ENCODE results near the gene YY1.
"Not testable (repeated sequence)": the region's sequence is repeated elsewhere in the genome, so short reads cannot be mapped to it uniquely, and the experiment has no call there.

The YY1 gene

GRCh38 chr14:100246809-100247428 lies 8.0 kb downstream of the YY1 start:
- DNase-seq: peak; percentile 66

DNA sequence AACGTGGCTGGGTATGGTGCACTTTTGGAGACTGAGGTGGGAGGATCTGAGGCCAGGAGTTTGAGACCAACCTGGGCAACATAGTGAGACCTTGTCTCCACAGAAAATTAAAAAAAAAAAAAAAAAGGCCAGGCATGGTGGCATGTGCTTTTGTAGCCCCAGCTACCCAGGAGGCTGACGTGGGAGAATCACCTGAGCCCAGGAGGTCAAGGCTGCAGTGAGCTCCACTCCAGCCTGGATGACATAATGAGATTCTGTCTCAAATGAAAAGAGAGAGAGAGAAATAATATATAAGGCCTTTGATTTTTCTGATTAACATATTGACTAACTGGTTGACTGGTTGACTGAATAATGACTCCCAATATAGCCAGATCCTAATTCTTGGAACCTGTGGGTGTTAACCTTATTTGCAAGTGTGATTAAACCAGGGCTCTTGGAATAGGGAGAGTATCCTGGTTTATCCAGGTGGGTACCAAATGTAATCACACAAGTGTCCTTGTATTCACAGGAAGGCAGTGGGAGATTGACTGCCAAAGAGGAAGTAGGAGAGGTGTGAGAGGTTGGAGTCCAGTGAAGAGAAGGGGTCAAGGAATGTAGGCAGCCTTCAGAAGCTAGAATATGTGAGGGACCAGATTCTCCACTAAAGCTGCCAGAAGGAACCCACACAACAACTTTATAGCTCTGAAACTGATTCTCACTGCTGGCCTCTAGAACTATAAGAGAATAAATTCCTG lies 12.0 kb downstream of the YY1 start:
- DNase-seq: no peak

GRCh38 chr14:100252684-100253083 lies 13.7 kb downstream of the YY1 start:
- no peak for DNase-seq

- no peak for DNase-seq
These were observed 17.5 kb downstream of the YY1 start for GRCh38 chr14:100256339-100256895.

DNA sequence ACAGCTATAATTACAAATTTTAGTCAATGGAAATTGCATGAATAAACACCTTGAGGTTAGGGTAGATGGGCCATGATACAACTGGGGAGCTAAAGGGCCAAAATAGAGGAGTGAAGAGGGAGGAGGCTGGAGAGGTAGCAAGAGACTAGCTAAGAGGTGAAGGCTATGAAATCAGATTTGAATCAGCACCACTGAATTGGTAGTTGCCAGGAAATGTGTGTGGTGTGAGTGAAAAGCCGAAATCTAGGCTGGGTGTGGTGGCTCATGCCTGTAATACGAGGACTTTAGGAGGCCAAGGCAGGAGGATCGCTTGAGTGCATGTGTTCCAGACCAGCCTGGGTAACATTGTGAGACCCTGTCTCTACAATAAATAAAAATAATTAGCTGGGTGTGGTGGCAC lies 22.7 kb downstream of the YY1 start:
- DNase-seq: no peak

DNA sequence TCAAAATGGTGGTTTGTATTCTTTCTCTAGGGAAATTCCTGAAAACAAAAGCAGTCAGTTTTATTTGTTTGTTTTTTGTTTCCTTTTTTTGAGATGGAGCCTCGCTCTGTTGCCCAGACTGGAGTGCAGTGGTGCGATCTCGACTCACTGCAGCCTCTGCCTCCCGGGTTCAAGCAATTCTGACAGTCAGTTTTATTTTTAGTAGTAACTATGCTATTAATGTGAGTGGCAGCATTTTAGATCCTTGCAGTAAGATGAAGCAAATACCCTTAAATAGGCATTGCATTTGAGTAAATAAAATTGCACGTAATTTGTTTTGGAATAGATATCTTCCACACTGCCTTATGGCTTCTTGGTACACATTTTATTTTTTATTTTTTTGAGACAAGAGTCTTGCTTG lies 23.6 kb downstream of the YY1 start:
- DNase-seq: no peak

DNA sequence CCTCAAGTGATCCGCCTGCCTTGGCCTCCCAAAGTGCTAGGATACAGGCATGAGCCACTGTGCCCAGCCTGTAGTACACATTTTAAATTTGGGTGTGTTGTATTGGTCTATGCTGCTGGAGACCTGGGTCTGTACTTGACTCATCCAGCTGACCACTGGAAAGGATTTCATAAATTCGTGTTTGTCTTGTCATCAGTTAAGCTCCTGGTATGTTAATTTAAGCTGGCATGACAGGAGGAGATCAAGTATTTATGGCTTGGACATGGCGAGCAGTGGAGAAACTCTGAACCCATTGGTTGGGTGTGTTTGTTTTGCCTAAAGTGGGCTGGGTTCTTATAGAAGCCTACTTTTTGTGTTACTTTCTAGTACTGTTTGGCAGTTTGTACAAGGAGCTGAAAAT lies 24.2 kb downstream of the YY1 start:
- no peak for DNase-seq

DNA sequence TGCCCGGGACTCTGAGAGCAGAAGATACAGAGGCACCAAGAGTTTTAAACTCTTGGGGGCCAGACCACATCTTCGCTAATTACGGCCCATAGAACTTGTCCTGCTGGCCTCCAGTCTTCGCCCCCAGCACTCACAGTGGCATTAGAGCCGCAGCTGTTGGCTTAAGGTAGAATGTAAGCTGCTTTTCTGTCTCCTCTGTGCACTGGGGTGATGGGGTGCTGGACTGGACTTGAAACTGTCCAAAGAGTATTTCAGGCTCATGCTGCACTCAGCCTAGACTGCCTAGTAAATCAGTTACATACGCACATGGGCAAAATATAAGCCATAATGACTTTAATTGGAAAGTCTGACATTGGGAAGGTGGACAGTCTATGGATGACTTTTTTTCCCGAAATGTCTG lies 29.0 kb downstream of the YY1 start:
- no peak for DNase-seq

DNA sequence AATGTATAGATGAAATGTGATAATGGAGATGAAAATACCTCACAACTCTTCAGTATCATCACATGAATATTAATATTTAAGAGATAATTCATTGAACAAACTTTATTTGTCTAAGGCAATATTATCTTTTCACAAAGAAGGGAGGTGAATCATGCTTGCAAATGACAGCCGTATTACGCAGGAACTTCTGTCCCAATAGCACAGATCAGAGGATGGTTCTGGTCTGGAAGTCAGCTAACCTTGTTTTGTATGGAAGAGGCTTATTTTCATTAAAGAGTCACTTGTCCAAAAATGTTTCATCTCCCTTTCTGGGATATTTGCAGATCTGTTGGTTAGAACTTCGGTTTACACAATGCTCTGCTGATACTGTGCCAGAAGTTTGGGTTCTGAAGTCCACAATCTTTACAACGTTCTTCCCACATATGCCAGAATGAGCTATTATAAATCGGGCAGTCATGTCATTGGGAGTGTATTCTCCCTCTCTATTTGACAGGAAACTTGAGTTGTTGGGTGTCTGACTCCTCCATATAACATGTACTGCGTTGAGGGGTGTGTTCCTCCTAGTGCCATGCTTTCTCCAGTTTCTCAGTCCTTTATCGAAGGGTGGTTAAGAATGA lies 29.8 kb downstream of the YY1 start:
- DNase-seq: no peak

- no peak for DNase-seq
These were observed 32.4 kb downstream of the YY1 start for GRCh38 chr14:100271247-100271939.

GRCh38 chr14:100274250-100274649 lies 35.3 kb downstream of the YY1 start:
- DNase-seq: no peak

DNA sequence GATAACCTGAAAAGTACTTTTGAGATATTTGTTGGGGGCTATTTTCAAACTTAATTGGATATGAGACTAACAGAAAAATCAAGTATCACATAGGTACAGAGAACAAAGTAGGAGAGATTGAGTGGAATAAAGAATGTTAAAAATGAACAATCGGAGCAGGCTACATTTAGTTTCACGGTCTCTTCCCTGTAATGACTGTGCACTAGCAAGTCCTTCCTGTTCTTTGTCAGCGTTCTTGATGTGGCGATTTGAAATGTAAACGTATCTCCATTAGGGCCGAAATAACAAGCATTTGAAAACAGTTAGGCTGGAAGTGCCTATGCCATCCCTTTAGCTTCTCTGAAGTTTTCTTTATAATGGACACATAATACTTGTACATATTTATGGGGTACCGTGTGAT lies 36.3 kb downstream of the YY1 start:
- no peak for DNase-seq

- no peak for DNase-seq
These were observed 39.8 kb downstream of the YY1 start for GRCh38 chr14:100278702-100279101.

- no peak for DNase-seq
These were observed 40.2 kb downstream of the YY1 start for GRCh38 chr14:100279133-100279532.

- DNase-seq: no peak
These were observed 40.6 kb downstream of the YY1 start for GRCh38 chr14:100279563-100279962.

GRCh38 chr14:100281286-100282082 lies 42.5 kb downstream of the YY1 start:
- no peak for DNase-seq

GRCh38 chr14:100282083-100282350 lies 43.1 kb downstream of the YY1 start:
- DNase-seq: no peak

DNA sequence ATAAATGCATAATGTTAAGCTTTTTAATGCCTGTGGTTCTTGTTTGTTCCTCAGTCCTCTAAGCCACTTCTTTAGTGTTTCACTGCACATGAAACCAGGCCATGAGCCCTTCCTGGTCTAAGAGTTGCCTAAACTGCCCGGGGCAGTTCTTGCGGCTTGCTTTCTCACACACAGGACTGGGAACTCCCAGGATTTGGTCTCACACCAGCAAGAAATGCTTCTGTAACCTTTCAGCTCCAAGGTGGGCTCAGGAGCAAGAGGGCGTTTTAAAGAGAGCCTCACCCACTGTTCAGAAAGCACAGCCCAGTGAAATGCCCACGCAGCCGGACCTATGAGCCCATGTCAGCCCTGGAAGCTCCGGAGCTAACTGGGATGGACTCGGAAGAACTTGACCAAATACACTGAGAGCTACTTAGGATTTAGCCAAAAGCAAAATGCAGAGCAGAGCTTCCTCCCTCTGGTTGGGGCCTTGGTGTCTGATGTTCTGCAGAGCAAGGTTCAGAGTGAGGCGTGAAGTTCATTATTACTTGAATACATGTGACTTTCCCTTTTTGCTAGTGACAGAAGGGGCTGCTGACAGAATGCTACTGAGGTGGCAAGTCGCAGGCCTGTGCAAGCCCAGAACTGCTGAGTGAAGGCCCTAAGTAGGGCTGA lies 43.9 kb downstream of the YY1 start:
- no peak for DNase-seq

DNA sequence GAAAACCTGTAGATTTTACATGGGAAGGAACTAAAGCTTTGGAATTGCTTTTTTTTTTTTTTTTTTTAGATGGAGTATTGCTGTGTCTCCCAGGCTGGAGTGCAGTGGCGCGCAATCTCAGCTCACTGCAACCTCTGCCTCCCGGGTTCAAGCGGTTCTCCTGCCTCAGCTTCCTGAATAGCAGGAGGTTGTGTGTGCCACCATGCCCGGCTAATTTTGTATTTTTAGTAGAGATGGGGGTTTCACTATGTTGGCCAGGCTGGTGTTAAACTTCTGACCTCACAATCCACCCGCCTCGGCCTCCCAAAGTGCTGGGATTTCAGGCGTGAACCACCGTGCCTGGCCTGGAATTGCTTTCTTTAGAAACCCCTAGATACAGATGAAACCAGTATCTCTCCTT lies 44.5 kb downstream of the YY1 start:
- not testable (repeated sequence) for DNase-seq

- no peak for DNase-seq
These were observed 45.3 kb downstream of the YY1 start for GRCh38 chr14:100283984-100284881.

All from NCI-H2171 (cell line).